Glutamatergic neuron (in vitro differentiated cells): Measurements from ENCODE around the gene ZMYM2. TPM values are rescaled to one million over a fixed set of nuclear protein-coding genes. Genes with fewer than 3 reads are reported as not detected.

Experiments
- DNase-seq: peaks from one replicate; pipeline ENCODE4 v3.0.0; 2022
- H3K27ac Mint-ChIP-seq: one replicate; pipeline ENCODE4 v1.8.0; 2020; ENCODE audit warnings: mild to moderate bottlenecking, mixed read lengths, inconsistent platforms; ENCODE audit not compliant: unreplicated experiment
- H3K27me3 Mint-ChIP-seq: one replicate; pipeline ENCODE4 v1.8.0; 2020; ENCODE audit warnings: mild to moderate bottlenecking, moderate library complexity, mixed read lengths, inconsistent platforms; ENCODE audit not compliant: unreplicated experiment
- H3K36me3 Mint-ChIP-seq: one replicate; pipeline ENCODE4 v1.8.0; 2020; ENCODE audit warnings: mild to moderate bottlenecking, mixed read lengths, inconsistent platforms; ENCODE audit not compliant: unreplicated experiment
- H3K4me1 Mint-ChIP-seq: one replicate; pipeline ENCODE4 v1.8.0; 2020; ENCODE audit warnings: mild to moderate bottlenecking, low read depth, mixed read lengths, inconsistent platforms; ENCODE audit not compliant: unreplicated experiment
- H3K4me3 Mint-ChIP-seq: one replicate; pipeline ENCODE4 v1.8.0; 2020; ENCODE audit warnings: mild to moderate bottlenecking, mixed read lengths, inconsistent platforms; ENCODE audit not compliant: unreplicated experiment
- H3K9me3 Mint-ChIP-seq: one replicate; pipeline ENCODE4 v1.8.0; 2020; ENCODE audit warnings: mild to moderate bottlenecking, moderate library complexity, mixed read lengths, inconsistent platforms; ENCODE audit not compliant: unreplicated experiment
- total RNA-seq: library from RNA; stranded (reverse); fragmentation: NEBNext Ultra II Directional; extraction: Animal tissue kit (Norgen Biotek cat#: 25700); gene quantifications from one replicate; pipeline ENCODE4 v1.2.1, GENCODE V29; 2021; ENCODE audit not compliant: unreplicated experiment
- TF ChIP-seq, protein P1 (sequence below): fragments of 200-600 bp; sonication (generic); IDR thresholded peaks from one replicate; pipeline ENCODE4 v1.5.0; 2021; ENCODE audit not compliant: partially characterized antibody, unreplicated experiment

ZMYM2 gene
- total RNA-seq, 1 donor from 2014 or later = 215 TPM

DNA sequence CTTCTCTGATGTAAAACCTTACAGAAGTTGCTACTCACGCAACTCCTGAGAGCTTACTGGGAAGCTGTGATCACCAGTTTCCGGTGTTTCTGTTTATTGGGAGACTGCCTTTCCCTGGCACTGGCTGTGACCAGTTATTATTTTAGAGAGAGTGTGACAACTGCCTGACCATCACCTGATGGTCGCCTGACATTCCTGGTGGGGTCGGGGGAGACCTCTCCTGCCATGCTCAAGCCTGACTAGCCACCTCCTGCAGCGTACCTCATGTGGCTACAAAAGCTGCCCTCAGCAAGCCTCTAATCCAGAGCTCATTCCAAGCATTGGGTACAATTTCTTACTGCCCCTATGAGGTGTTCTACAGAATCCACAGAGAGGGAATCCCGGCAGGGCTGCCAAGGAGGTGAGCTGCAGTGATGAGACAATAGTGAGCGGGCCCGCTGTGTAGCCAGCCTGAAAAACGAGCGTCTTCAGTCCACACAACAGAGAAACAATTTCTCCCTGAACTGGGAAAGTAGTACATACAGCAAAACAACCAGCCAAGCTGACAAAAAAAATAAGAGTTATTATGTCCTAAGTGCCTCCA, 173.6 kb downstream of the ZMYM2 start:
- H3K27me3 Mint-ChIP-seq = no peaks in the 10 kb centered on the region
- H3K27ac Mint-ChIP-seq = no peak overlapping the region
- H3K4me3 Mint-ChIP-seq = no peak overlapping the region

DNA sequence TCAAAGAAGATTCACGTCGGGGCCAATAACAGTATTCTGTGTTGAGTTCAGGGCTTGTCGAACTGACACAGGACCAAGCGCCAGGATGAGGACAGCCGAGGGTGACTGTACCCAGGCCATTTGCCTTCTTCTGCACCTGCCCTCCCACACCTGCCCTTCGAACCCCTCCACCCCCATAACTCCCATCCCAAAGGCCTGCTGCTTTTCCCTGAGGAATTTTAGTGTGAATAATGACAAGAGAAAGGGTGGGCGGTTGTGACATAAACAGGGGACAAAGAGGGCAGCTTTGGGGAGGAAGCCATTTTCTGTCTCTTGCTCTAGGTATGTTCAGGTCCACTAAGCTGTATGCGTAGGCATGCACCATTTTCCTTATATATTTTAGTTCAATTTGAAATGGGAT, 176.2 kb downstream of the ZMYM2 start:
- H3K27ac Mint-ChIP-seq = no peak overlapping the region
- peaks cover 2% of the 10 kb centered on the region for H3K9me3 Mint-ChIP-seq
- TF ChIP-seq, protein P1, sequence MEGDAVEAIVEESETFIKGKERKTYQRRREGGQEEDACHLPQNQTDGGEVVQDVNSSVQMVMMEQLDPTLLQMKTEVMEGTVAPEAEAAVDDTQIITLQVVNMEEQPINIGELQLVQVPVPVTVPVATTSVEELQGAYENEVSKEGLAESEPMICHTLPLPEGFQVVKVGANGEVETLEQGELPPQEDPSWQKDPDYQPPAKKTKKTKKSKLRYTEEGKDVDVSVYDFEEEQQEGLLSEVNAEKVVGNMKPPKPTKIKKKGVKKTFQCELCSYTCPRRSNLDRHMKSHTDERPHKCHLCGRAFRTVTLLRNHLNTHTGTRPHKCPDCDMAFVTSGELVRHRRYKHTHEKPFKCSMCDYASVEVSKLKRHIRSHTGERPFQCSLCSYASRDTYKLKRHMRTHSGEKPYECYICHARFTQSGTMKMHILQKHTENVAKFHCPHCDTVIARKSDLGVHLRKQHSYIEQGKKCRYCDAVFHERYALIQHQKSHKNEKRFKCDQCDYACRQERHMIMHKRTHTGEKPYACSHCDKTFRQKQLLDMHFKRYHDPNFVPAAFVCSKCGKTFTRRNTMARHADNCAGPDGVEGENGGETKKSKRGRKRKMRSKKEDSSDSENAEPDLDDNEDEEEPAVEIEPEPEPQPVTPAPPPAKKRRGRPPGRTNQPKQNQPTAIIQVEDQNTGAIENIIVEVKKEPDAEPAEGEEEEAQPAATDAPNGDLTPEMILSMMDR = no peak
- H3K4me1 Mint-ChIP-seq = no peaks in the 10 kb centered on the region
- no peak for DNase-seq
- no peak overlapping the region for H3K4me3 Mint-ChIP-seq
- no peaks in the 10 kb centered on the region for H3K27me3 Mint-ChIP-seq
- no peaks in the 10 kb centered on the region for H3K36me3 Mint-ChIP-seq

More for the DNA sequence above, 173.6 kb downstream of the ZMYM2 start:
- Mint-ChIP-seq H3K36me3 (no peaks in the 10 kb centered on the region), H3K9me3 (peaks cover 2% of the 10 kb centered on the region), H3K4me1 (no peaks in the 10 kb centered on the region)
- DNase-seq = no peak
- TF ChIP-seq, protein P1 = no peak

GRCh38 chr13:20136781-20137703, 178.5 kb downstream of the ZMYM2 start:
- H3K36me3 Mint-ChIP-seq = no peaks in the 10 kb centered on the region
- no peaks in the 10 kb centered on the region for H3K4me1 Mint-ChIP-seq
- no peak overlapping the region for H3K27ac Mint-ChIP-seq
- TF ChIP-seq, protein P1 = no peak
- DNase-seq = peak; percentile 47
- H3K4me3 Mint-ChIP-seq = peak overlapping the region; percentile 59
- peaks cover 2% of the 10 kb centered on the region for H3K9me3 Mint-ChIP-seq
- H3K27me3 Mint-ChIP-seq = peaks cover 4% of the 10 kb centered on the region

DNA sequence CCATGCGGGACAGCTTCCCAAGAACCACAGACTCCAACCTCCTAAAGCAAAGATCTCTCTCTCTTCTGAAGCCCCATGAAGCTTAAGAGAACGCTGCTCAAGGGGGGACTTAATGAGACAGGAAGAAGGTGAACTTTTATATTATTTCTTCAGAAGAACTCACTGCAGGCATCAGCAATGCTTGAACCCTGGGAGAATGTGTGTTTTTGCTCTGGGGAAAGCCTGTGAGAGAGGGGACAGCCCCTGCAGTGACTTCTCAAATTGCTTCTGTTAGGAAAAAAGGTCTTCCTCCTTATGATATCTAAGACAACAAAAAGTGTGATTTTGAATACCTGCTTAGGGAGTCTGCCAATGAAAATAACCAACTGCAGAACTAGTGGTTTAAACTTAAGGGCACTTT, 179.3 kb downstream of the ZMYM2 start:
- Mint-ChIP-seq H3K4me3 (no peak overlapping the region), H3K9me3 (peaks cover 2% of the 10 kb centered on the region), H3K36me3 (no peaks in the 10 kb centered on the region), H3K4me1 (no peaks in the 10 kb centered on the region), H3K27ac (no peak overlapping the region), H3K27me3 (peaks cover 4% of the 10 kb centered on the region)
- no peak for DNase-seq
- TF ChIP-seq, protein P1 = no peak

DNA sequence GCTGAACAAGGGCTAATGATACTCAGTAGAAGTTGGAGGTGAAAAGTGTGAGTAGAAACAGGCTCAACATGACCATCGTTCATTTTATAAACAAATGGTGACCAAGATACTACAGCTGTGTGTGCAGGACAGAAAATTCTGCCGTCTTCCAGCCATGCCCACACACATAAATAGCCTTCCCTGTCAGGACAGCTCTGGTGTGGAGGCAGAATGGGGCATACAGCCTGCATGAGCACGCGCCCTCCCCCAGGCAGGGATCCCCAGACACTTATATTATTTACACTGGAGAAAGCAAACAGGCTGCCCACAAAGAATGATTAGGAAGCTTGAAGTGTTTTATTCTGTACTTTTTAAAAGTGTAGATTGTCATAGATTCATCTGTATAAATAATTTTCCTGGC, 182.0 kb downstream of the ZMYM2 start:
- TF ChIP-seq, protein P1 = no peak
- Mint-ChIP-seq H3K4me3 (no peak overlapping the region), H3K27ac (no peak overlapping the region), H3K4me1 (no peaks in the 10 kb centered on the region), H3K36me3 (no peaks in the 10 kb centered on the region), H3K27me3 (peaks cover 4% of the 10 kb centered on the region), H3K9me3 (peaks cover 2% of the 10 kb centered on the region)
- no peak for DNase-seq
